K562 (cell line): ENCODE results near the gene KIF7. TPM values are rescaled to one million over a fixed set of nuclear protein-coding genes. Genes with fewer than 3 reads are reported as not detected.

Experiments used
- BCL6 ChIP-seq: fragments of 250-450 bp; sonication (Bioruptor Pico); IDR thresholded peaks from 2 replicates; pipeline ENCODE4 v1.4.0; 2020
- CHCHD3 ChIP-seq: fragments of 250-450 bp; sonication (Bioruptor Pico); IDR thresholded peaks from 2 replicates; pipeline ENCODE4 v2.1.2; 2022; ENCODE audit warnings: mild to moderate bottlenecking
- ELF2 ChIP-seq: fragments of 250-450 bp; sonication (Bioruptor Pico); IDR thresholded peaks from 2 replicates; pipeline ENCODE4 v1.5.0; 2021; ENCODE audit warnings: mild to moderate bottlenecking
- POLR2H ChIP-seq: IDR thresholded peaks from 2 replicates; pipeline ENCODE4 v1.6.1; 2016; ENCODE audit warnings: missing genetic modification characterization, low read depth, mild to moderate bottlenecking, control low read depth, missing compliant biosample characterization, moderate library complexity
- TCF7L2 ChIP-seq: fragments of 150-350 bp; IDR thresholded peaks from 2 replicates; pipeline ENCODE4 v1.6.1; 2016; ENCODE audit warnings: low read depth, mild to moderate bottlenecking, low read length, moderate library complexity
- TEAD1 ChIP-seq, 2 experiments: fragments of 450-650 bp in 1 of 2; sonication (generic) in 1 of 2; formaldehyde crosslinking; IDR thresholded peaks; 2 replicates each; pipeline versions ENCODE4 v1.4.0 to v1.8.0; 2020 to 2022; ENCODE audit warnings: mild to moderate bottlenecking in 2 of 2, missing genetic modification reagents in 1 of 2
- ZFPM2 ChIP-seq: fragments of 250-450 bp; sonication (Bioruptor Pico); IDR thresholded peaks from 2 replicates; pipeline ENCODE4 v1.5.1; 2022; ENCODE audit warnings: mild to moderate bottlenecking
- ZNF232 ChIP-seq: sonication (generic); formaldehyde crosslinking; IDR thresholded peaks from 2 replicates; pipeline ENCODE4 v1.8.0; 2022; ENCODE audit warnings: mild to moderate bottlenecking, missing genetic modification reagents
- polyA plus RNA-seq, 8 experiments: library from polyadenylated mRNA; depleted of rRNA in 4 of 8; stranded (reverse) in 5 of 8; unstranded in 3 of 8; fragments of >200 nt; fragmentation: Nextera tagmentation in 2 of 8; fragmentation: Illumina TruSeq in 1 of 8; extraction: Ambion mirVana in 2 of 8; extraction: Trizol in 1 of 8; gene quantifications; 2 replicates each; pipeline versions ENCODE4 v1.2.1 to v1.2.3, GENCODE V29; 2011 to 2014; ENCODE audit warnings: inconsistent platforms in 1 of 8, missing spikeins in 1 of 8
- total RNA-seq, 7 experiments: library from RNA; depleted of rRNA in 6 of 7; stranded (reverse); fragments of >200 nt in 6 of 7; fragmentation: Illumina TruSeq in 2 of 7; extraction: Trizol in 2 of 7; gene quantifications; 2 replicates each; pipeline versions ENCODE4 v1.2.1 to v1.2.3, GENCODE V29; 2011 to 2021; ENCODE audit warnings: low replicate concordance in 1 of 7
- TF ChIP-seq, protein P1 (sequence below): fragments of 200-800 bp; sonication (Bioruptor generic); IDR thresholded peaks from 2 replicates; pipeline ENCODE4 v1.6.1; 2017; ENCODE audit warnings: missing genetic modification characterization, missing compliant biosample characterization
- TF ChIP-seq, protein P2 (sequence below): fragments of 250-450 bp; sonication (Bioruptor Pico); IDR thresholded peaks from 2 replicates; pipeline ENCODE4 v1.5.0; 2021; ENCODE audit warnings: mild to moderate bottlenecking, moderate library complexity
- TF ChIP-seq, protein P3 (sequence below): fragments of 250-450 bp; sonication (Bioruptor Pico); IDR thresholded peaks from 2 replicates; pipeline ENCODE4 v1.4.0; 2020; ENCODE audit warnings: borderline replicate concordance

Gene KIF7
- total and polyA plus RNA-seq, 9 of the 15 experiments (the other 6 are each of a cell fraction or from before 2014, with no cell fraction given) = 0.04 to 2.0 (median 0.58) TPM

DNA sequence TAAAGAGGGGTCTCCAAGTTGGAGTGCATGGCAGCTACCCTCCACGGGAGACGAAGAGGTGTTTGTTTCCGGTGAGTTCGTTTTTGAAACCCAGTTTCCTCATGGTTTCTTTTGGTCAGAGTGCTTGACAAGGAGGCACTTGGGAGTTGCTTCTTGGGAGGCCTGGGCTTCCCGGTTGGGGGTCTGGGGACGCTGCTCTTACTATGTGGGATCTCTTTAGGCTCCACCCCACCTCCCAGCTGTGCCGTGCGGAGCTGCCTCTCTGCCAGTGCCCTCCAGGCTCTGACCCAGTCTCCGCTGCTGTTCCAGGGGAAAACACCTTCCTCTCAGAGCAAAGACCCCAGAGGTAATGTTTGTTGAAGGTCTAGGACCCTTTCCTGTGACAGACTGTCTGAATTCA, 29.6 kb downstream of the KIF7 start (continued):
- TF ChIP-seq, protein P1, sequence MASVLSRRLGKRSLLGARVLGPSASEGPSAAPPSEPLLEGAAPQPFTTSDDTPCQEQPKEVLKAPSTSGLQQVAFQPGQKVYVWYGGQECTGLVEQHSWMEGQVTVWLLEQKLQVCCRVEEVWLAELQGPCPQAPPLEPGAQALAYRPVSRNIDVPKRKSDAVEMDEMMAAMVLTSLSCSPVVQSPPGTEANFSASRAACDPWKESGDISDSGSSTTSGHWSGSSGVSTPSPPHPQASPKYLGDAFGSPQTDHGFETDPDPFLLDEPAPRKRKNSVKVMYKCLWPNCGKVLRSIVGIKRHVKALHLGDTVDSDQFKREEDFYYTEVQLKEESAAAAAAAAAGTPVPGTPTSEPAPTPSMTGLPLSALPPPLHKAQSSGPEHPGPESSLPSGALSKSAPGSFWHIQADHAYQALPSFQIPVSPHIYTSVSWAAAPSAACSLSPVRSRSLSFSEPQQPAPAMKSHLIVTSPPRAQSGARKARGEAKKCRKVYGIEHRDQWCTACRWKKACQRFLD = no peak
- TF ChIP-seq TCF7L2 = no peak
- TF ChIP-seq ZNF232 (CRISPR knock-in tag) = no peak
- no peak for TF ChIP-seq POLR2H (tag)
- no peak for TF ChIP-seq BCL6
- no peak for TF ChIP-seq TEAD1 (CRISPR knock-in tag; IDR thresholded peaks at IDR 0.05)
- no peak for TF ChIP-seq ZFPM2 (CRISPR knock-in tag)
- no peak for TF ChIP-seq CHCHD3 (CRISPR knock-in tag)
- TF ChIP-seq, protein P2, sequence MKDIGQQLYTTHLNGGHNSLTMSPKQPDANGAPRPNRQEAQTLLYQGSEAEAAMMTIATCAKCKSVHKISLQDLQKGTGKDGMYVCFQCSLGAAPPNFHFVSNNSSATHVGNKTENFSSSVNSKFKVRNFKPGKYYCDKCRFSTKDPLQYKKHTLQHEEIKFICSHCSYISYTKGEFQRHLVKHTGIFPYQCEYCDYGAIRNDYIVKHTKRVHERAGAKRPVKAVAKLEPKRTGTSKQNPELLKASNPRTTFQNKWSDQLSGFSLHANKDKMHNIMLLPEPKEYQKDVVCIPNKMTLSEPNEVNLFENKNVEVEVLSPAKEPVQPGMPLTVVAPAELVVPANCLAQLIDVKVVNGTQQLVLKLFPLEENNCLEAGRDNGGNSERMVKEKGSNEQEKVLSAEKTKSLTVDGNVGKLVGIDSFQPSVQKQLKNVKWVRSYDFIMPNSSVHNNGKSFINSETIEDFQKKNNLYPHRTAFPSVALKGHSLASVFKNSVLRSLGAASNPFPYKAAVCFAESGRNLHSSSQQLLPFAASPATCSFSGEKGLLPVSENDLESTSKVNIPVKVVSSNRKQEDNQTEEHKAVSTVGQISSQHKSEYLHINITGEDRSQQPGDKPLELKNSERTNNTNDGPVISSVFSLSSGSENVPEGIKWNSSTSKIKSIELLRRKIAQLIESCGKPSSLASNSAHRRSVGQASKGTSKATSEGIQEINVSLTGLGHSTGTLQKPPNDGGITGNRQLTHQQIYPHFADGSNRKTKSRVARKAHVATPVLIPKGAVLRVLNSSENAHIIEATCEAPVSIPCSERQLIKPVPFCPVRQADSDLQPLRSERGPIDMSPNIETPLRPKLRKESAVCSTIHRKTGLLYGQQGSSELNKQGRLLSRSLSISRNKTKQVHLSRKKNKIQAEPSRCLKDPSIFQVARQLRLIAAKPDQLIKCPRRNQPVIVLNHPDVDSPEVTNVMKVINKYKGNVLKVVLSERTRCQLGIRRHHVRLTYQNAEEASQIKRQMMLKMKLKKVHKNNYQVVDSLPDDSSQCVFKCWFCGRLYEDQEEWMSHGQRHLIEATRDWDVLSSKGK (CRISPR knock-in tag) = no peak
- no peak for TF ChIP-seq ELF2
- TF ChIP-seq, protein P3, sequence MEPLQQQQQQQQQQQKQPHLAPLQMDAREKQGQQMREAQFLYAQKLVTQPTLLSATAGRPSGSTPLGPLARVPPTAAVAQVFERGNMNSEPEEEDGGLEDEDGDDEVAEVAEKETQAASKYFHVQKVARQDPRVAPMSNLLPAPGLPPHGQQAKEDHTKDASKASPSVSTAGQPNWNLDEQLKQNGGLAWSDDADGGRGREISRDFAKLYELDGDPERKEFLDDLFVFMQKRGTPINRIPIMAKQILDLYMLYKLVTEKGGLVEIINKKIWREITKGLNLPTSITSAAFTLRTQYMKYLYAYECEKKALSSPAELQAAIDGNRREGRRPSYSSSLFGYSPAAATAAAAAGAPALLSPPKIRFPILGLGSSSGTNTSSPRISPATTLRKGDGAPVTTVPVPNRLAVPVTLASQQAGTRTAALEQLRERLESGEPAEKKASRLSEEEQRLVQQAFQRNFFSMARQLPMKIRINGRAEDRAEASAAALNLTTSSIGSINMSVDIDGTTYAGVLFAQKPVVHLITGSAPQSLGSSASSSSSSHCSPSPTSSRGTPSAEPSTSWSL (CRISPR knock-in tag) = no peak
- TF ChIP-seq, all 486 proteins: peak for 0
